Raji (cell line): ENCODE measurements around the gene FARP1.

Experiments used
- POLR2A ChIP-seq: IDR thresholded peaks from 2 replicates; pipeline ENCODE4 v1.6.1; 2011; ENCODE audit warnings: low read depth, low read length, control low read depth; ENCODE audit not compliant: insufficient read depth

Gene FARP1

DNA sequence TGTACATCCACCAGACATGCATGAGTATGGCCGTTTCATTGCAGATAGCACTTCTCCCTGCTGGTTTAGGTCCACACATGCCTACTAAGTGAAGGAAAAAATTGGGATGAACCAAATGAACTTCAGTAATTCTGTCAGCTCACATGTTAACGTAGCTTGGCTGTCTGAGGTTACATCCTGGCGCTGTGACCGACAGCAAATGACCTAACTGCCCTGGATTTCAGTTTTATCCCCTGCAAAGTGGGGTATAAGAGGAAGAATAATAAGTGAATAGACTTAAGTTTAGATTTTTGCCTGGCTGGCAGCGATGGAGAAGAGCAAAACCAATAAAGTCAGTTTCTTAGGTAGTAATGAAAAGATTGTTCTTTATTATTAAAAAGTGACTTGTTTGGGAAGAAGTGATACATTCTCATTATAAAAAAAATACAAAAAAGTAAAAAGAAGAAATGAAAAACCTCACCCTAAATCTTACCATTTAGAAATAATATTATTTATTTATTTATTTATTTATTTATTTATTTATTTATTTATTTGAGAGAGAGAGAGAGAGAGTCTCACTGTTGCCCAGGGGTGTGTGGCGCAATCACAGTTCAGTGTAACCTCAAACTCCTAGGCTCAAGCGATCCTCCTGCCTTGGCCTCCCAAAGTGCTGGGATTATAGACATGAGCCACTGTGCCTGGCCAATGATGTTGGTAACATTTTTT is 38.4 kb downstream of the FARP1 start:
- no peak for TF ChIP-seq POLR2A

DNA sequence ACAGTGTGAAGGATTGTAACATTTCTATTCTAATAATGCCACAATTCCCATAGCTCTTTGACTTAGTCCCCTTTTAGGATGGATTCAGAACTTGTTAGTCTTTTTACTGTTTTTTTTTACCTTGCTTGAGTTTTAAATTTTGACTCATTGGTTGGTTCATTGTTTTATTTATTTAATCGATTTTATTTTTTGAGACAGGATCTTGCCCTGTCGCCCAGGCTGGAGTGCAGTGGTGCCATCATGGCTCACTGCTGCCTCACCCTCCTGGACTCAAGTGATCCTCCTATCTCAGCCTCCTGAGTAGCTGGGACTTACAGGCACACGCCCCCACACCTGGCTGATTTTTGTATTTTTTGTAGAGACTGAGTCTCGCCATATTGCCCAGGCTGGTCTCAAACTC is 39.3 kb downstream of the FARP1 start:
- no peak for TF ChIP-seq POLR2A

DNA sequence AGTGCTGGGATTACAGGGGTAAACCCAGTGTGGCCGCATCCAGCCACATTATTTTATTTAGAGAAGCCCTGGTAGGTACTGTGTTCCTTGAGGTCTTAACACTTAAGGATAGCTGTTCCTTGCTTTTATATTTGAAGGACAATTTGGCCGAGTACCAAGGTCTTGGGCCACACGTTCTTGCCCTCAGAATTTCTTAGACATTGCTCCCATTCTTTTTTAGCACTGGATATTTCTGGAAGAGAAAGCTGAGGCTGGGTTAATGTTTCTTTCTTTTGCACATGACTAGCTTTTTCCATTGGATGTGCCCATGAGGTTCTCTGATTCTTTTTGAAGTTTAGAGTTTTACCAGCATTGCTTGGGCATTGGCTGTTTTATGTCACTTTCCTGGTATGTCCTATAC is 39.7 kb downstream of the FARP1 start:
- TF ChIP-seq POLR2A = no peak

DNA sequence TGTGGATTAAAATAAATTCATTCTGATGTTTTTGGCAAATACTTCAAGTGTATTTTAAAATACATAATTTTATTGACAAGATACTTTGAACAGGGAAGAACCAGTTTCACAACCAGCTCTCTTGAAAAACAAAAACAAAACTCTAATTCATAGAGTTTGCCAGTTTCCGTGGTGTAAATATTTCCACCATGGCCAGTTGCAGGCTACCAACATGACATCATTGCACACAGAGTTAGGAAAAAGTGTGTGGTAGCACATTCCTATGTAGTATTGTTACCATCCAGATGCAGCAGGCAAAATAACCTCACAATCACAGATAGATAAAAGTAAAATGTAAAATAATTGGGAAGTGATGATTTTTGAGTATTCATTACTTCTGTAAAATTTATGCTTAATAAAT is 41.9 kb downstream of the FARP1 start:
- no peak for TF ChIP-seq POLR2A

- TF ChIP-seq POLR2A = no peak
These were observed 44.5 kb downstream of the FARP1 start for GRCh38 chr13:98187155-98187964.

- no peak for TF ChIP-seq POLR2A
These were observed 45.0 kb downstream of the FARP1 start for GRCh38 chr13:98187965-98188261.

- no peak for TF ChIP-seq POLR2A
These were observed 45.8 kb downstream of the FARP1 start for GRCh38 chr13:98188544-98189166.

GRCh38 chr13:98189841-98190505 is 47.1 kb downstream of the FARP1 start:
- no peak for TF ChIP-seq POLR2A

DNA sequence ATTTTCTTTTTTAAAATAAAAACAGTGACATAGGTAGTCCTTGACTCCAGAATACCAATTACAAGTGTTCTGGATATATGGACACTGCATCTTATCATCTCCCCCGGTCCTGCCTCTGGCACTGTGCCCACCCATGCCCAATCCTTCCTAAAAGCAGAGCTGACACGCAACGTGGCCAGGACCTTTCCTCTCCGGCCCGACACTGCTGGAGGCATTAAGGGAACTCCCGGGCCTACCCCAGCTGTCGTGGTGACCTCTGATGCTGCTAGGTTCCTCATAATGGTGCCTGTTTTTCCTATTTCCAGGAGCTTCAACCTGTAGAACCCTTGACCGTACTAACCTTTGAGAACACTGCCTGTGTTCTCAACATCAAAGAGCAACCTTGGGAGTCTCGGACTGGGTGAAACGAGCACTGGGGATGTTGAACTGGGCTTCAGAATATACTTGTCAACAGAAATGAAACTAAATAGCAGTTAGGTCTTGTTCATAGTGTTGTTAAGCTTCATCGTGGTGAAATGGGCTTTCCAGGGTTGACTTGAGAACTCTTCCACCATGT is 48.1 kb downstream of the FARP1 start:
- TF ChIP-seq POLR2A = no peak

DNA sequence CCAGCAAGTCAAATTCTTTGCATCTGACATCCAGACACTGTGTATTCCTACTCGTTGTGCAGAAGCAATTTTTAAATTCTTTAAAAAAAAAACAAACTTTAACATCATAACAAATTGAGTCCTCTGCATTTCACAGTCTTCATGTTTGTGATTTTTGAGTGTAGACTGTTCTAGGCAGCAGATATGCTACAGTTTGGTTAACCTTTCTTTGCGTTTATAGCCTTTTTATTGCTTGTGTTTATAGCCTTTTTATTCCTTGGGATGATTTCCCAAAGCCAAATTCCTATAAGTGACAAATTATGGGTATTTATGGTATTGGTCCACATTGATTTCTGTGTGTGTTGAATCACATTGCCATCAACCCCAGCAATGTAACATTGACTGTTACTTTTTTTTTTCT is 49.1 kb downstream of the FARP1 start:
- TF ChIP-seq POLR2A = no peak

DNA sequence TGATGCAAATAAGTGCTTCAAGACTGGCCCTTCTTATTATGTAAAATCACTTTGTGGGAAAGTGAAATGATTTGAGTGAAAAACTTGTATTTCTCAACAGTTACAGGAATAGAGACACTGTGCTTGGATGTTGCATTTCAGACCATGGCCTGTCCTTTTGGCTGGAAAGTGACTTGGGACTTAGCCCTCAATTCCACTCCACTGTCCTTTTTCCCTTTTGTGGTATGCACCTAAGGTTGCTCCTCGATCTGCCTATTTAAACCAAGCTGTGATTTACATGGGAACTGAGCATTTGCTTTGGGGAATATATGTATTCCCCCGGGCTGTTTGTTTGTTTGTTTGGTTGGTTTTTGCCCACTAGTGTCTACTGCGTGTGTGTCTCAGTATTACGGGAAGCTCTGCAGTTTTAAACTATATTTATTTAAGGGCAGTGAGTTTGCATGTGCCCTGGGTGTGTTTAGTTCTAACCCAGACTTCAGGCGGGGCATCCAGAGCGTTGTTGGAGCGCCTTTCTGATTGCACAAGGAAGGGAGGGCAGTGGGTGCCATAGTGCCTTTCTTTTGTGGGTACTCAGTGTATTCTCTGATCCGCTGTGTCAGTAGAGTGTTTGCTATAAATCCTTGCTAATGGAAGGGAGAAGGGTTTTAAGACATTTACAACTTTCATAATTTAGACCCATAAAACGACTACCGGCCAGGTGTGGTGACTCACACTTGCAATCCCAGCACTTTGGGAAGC is 52.3 kb downstream of the FARP1 start:
- TF ChIP-seq POLR2A = no peak

GRCh38 chr13:98198683-98199082 is 55.8 kb downstream of the FARP1 start:
- TF ChIP-seq POLR2A = no peak

DNA sequence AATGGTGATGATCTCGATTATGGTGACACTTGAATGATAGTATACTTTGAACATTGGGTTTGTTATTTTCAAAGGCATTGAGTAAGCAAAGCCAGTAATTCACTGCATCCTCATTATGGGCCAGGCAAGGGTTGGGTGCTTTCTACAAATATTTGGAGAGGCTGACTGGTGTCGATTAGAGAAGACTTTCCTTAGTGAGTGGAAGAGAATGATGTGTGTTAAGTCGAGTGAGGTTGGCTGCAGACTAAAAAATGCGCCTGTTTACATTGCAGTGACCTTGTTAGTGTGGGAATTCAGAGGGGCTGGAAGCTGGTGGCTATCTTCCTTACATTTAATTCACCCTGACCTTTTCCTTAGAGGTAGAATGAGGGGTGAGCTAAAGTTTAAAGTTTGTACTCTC is 56.6 kb downstream of the FARP1 start:
- TF ChIP-seq POLR2A = no peak

DNA sequence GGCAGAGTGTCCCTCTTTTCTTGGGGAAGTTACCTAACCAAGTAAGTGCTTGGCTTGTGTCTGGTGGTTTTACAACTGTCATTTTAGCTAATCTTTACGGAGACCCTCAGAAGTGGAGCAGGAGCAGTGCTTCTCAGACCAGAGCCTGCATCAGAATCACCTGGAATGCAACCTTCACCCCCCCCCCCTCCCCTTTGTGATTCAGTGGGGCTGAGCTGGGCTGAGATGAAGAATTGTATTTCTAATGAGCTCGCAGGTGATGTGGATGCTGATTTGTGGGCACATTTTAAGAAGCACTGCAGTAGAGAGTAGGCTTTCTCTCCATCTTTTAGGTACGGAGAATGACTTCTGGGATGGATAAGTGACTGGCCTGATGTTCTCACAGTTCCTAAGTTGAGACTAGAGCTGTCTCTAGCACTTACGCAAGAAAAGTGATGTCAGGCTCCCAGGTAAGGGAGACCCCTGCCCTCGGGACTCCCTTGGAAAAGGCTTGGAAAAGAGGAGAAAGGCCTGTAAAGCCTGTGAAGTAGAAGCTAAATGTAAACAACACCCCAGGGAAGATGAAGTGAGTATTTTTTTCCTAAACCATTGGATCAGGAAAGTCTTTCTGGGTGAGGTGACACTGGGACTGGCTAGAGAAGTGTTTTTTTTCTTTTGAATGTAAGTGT is 57.5 kb downstream of the FARP1 start:
- no peak for TF ChIP-seq POLR2A
